Measurements from ENCODE around the gene ORAI2.
"Not testable (repeated sequence)": the region's sequence is repeated elsewhere in the genome, so short reads cannot be mapped to it uniquely, and the experiment has no call there.

Gene ORAI2

GRCh38 chr7:102498321-102498720 lies 64.9 kb downstream of the ORAI2 start:
- not testable (repeated sequence) for DNase-seq (ENCODE audit: low read depth, low spot score)

GRCh38 chr7:102503141-102503540 lies 69.8 kb downstream of the ORAI2 start:
- not testable (repeated sequence) for DNase-seq (ENCODE audit: low read depth, low spot score)

- not testable (repeated sequence) for DNase-seq (ENCODE audit: low read depth, low spot score)
Measured at GRCh38 chr7:102505298-102506185, 72.2 kb downstream of the ORAI2 start.
